Hematopoietic multipotent progenitor cell treated with erythropoietin and hydrocortisone succinate and interleukin-3 and kit ligand, for 4 days (in vitro differentiated cells): ENCODE measurements around the gene CFAP410.
"Not testable (repeated sequence)": the region's sequence is repeated elsewhere in the genome, so short reads cannot be mapped to it uniquely, and the experiment has no call there.

ENCODE experiments used
- DNase-seq: peaks from one replicate; pipeline ENCODE4 v3.0.0-alpha.2; 2015

Gene CFAP410

DNA sequence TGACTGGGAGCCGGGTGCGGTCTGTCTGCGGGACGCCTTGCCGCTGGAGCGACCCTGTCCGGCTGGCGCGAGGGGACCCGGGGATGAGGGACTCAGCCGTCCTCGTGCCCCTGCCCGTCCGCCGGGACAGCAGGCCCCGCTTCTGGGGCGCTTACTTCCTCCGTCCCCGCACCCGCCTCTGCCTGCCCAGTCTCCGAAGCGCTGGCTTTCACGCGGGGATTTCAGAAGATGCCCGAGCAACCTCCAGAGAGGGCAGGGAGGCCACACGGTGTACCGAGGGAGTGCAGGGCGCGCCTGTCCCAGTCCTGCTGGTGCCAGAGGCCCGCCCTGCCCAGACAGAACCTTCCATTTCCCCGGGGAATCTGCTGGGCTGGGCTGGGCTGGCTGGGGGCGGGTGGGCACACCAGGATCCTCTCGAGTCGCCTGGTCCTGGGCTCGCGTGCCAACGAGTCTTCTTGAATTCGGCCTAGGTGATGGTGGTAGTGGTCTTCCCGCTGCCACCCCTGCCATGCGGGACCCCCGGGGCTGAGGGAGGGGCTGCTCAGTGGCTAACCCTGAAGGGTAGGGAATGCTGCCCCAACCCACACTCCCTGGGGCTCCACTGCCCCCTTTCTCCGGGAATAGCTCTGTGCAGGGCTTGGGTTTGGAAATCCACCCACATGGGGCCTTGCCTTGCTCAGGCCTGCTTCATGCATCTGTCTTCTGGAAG is 11.7 kb upstream of the CFAP410 start:
- no peak for DNase-seq

DNA sequence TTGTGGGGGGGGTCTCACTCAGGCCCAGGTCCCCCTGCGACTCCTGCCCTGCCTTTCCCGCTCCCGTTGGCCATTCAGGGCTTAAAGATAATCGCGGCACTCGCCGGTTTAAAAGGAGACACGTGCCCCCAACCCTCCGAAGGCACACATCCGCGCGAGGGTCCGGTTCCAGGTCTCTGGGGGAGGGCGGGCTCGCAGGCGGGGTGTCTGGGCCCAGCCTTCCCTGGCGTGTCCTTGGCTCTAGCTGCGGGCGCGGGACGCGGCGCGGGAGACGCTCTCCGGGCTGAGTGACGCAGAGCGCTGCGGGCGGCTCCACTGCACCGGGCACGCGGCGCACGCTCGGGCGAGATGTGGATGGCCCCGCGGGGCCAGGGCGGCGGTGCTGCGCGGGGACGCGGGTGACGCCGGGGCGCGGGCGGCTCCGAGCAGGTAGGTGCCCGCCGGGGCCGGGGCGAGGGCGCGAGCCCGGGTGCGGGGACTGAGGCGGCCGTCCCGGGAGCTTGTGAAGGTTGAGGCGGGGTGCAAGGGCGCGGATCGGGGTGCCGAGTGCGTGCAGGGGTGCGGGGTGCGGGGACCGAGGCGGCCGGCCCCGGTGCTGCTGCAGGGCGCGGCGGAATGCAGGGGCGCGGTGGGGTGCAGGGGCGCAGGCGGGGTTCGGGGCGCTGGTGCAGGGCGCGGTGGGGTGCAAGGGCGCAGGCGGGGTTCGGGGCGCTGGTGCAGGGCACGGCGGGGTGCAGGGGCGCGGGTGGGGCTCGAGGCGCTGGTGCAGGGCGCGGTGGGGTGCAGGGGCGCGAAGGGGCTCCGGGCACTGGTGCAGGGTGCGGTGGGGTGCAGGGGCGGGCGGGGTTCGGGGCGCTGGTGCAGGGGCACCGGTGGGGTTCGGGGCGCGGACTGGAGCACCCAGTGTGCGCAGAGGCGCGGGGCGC is 10.9 kb upstream of the CFAP410 start:
- no peak for DNase-seq

DNA sequence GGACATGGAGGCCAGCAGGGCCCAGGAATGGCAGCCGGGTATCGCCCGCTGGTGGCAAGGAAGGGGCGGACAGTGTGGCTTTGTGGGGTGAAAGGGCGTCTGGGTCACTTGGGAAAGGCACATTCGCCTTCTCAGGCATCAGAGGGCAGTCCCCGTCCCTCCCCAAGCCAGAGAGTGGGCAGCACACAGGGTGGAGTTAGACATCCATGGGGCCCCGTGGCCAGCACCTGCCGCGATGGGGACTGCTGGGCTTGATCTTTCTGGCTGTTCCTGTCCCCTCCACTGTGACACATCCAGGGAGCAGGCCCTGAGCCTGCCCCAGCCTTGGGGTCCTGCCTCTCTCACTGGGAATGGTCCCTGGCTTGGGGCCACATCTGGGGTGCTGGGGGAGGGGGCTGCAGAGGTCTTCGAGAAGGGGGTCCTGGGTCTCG is 10.2 kb upstream of the CFAP410 start:
- no peak for DNase-seq

DNA sequence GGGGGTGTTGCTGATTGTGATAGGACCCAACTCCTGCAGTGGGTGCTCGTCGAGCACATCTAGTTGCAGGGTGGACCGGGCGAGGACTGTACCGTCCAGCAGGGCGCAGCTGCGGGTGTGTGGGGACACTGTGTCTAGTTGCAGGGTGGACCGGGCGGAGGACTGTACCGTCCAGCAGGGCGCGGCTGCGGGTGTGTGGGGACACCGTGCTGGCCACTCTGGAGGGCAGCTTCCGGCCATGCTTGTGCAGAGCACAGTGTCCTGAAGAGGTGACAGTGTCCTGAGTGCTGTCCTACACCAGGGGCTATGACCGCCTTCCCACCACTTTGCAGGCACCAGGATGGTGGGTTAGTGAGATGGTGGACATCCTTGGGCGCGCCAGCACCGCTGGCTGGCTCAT is 9.7 kb upstream of the CFAP410 start:
- DNase-seq, result no peak

DNA sequence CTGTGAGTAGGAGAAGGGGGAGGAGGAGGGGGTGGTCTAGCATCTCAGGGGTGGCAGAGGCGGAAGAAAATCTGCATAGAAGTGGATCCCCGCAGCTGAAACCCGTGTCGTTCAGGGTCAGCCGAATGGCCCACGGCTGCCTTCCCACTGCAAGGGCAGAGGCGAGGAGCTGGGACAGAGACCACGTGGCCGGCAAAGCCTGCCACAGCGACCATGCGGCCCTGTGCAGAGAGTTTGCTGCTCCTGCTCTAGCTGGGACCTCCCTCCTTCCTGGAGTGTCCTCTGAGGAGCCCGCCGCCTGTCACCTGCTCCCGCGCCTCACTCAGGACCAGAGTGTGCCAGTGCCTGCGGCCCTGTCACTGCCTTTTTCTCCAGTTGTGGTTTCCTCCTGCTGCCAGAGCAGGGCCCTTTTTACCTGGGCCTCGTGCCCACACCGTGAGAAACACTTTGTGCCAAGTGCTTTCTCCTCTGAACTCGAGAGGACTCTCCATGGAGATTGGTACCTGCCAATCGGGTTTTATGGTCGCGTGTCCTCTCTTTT is 8.8 kb upstream of the CFAP410 start:
- DNase-seq, result no peak

DNA sequence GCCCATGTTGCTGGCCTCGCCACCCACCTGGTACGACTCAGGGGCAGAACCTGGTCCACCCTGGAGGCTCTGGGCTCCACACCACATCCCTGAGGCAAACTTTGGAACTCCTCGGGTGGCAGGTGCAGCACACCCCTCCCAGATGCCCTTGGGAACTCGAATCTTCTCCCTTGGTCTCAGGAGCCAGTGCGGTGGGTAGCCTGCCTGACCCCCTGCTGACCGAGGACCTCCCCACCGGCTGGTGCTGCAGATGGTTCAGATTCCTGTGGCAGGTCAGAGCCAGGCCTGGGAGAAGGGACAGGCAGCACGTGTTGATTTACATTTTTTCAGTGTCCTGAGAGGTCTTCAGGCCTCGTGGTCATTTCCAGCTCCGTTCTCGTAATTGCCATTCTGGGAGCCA is 6.3 kb upstream of the CFAP410 start:
- DNase-seq, result no peak

DNA sequence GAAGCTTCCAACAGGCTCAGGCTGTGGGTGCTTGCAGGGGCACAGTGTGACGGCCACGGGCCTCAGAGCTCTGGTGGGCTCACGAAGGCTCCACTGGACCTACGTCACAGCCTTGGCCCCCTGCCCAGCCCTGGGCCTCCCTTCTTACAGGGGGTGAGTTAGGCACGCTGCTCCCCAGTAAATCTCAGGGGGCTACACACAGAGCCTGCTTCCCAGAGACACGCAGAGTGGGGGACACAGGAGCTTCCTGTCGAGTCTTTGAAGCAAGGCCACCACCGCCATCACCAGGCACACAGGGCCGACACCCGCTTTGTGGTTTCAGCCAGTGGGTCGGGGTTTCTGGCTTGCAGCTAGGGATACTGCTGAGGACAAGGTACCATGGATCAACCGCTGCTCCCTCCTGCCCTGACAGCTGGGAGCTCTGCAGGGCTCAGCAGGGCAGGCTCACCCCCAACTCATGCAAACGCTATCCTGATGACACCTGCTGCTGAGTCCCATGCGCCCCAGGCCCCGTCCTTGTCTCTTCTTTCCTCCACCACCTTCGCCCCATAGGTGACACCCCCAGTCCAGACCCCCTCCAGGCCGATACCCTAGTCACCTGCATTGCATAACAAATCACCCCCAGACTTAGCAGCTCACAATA is 5.5 kb upstream of the CFAP410 start:
- peak; percentile 53 for DNase-seq

DNA sequence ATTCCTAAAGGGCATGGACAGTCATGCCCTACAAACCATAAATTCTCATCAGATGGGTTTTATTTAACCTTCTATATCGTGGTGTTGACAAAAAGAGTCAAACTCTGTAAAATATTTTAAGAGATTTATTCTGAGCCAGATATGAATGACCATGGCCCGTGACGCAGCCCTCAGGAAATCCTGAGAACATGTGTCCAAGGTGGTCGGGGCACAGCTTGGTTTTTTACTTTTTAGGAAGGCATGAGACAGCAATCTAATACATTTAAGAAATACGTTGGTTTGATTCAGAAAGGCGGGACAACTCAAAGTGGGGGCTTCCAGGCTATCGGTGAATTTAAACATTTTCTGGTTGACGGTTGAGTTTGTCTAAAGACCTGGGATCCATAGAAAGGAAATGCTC is 3.8 kb upstream of the CFAP410 start:
- DNase-seq, result not testable (repeated sequence)

DNA sequence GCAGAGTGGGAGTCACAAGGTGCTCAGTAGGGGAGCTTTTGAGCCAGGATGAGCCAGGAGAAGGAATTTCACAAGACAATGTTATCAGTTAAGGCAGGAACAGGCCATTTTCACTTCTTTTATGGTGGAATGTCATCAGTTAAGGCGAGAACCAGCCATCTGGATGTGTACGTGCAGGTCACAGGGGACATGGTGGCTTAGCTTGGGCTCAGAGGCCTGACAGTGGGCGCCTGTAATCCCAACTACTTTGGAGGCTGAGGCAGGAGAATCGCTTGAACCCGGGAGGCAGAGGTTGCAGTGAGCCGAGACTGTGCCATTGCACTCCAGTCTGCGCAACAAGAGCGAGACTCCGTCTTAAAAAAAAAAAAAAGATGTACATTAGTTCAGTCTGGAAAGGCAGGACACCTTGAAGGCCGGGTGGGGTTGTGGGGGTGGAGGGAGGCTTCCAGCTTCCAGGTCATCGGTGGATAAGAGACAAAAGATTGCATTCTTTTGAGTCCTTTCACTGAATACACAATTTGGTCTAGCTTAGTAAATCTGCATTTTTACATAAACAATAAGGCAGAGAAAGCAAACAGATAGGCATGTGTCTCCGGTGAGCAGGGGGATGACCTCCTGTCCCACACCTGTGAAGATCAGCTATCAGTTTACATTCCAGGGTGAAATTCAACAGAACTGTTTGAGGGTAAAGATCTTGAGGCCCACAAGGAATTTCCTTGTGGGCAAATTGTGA is 2.7 kb upstream of the CFAP410 start:
- DNase-seq, result not testable (repeated sequence)

DNA sequence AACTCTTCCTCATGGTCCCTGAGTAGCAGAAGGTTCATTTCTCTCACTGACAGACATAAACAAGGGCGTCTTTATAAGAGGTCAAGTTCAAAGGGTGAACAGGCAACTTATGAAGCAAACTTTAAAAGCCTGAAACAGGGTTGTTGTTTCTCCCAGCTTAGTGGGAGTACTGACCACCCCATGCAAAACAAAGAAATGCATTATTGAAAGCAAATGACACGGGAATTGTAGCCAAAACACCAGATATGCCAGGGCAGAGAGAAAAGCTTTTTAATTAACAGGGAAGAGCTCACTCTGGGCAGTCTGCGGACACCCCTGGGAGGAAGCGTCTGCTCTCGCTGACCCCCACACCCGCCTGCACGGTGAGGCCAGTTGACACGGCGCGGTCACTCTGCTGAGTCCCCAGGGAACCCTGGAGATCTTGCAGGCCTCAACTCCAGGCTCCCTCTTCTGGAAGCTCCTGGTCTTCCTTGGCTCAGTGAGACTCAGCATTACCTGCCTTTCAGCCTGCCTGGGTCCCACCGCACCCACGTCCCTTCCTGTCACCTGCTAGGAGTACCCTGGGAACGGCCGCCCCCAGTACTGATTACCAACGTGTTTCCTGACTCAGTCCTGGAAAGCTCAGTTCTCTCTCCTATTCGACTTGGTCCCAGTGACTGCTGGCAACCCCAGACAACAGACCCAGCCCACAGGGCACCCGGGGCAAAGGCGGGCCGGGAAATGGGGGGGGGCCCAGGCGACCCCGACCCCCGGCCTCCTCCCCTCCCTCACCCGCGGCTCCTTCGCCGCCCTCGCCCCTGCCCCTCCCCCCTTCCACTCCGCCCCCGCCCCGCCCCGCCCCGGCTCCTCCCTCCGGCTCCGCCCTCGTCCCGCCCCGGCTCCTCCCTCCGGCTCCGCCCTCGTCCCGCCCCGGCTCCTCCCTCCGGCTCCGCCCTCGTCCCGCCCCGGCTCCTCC is 972 bp downstream of the CFAP410 start:
- peak; percentile 48 for DNase-seq

DNA sequence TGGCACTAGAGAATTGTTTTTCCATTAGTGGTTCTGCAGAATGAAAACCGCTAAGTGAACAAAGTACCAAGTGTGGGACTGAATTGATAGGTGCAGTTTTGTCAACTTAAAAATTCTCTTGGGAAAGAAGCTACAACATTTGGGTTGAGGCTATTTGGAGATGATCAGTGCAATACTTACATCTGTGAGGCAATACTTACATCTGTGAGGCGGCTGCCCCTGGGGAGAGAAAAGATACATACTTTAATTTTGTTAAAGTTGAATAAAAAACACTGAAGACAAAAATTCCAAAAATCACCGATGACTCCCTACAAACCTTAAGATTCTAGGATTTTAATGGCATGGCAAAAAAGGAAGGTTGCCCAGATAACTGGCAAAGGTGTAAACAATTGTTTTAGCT is 1.7 kb downstream of the CFAP410 start:
- no peak for DNase-seq

DNA sequence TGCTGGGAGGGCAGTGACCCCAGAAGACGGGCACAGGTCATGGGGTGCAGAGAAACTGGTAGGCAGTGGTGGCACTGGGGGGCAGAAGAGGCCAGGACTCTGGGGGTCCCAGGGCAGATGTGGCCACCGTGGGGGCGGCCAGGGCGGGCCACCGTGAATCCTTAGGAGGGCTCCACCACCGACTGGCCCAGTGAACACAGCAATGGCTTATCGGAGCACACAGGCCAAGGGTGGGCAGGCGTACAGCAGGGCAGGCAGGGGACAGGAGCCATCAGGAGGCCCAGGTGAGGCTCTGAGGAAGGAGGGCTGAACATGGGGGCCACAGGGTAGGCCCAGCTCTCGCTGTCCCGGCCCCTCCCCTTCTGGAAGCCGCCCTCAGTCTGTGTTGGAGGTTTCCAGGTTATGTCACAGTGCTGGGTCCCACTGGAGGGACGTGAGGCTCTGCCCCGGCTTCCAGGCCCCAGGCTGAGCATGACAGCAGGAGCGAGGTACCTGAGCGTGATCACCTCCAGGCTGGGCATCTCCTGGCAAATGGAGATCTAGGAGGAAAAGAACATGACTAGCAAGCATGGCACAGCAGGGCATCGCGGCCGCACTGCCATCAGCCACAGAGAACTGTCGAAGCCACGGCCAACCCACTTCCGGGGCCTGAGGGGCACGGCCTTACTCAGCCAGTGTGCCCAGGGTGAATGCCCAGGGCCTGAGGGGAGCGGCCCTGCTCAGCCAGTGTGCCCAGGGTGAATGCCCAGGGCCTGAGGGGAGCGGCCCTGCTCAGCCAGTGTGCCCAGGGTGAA is 3.7 kb downstream of the CFAP410 start:
- DNase-seq, result no peak

DNA sequence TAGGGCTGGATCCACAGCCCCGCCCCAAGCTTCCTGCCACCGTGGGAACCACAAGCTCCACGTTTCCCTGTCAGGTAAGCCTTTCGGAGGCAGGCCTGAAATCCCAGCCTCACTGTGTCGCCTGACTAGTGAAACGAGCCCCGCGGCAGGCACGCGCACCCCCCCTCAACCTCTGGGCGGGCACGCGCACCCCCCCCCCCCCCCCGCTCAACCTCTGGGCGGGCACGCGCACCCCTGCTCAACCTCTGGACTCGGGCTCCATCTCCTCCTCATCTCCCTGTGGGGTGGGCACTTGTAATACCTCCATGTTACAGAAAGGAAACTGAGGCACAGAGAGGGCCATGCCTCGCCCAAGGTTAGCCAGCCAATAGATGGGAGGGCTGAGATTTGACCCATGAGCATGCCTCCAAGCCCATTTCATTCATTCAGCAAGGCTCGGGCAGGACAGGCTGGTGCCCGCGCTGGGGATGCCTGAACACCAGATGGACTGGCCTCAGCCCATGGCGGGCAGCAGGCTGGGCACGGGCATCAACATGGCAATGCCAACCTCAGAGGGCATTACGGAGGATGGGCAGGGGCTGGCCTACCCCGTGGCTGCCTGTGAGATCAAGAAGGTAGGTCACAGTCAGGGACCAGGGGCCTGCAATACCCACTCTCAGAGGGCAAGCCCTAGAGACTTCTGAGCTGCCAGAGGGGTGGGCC is 4.7 kb downstream of the CFAP410 start:
- DNase-seq, result no peak

DNA sequence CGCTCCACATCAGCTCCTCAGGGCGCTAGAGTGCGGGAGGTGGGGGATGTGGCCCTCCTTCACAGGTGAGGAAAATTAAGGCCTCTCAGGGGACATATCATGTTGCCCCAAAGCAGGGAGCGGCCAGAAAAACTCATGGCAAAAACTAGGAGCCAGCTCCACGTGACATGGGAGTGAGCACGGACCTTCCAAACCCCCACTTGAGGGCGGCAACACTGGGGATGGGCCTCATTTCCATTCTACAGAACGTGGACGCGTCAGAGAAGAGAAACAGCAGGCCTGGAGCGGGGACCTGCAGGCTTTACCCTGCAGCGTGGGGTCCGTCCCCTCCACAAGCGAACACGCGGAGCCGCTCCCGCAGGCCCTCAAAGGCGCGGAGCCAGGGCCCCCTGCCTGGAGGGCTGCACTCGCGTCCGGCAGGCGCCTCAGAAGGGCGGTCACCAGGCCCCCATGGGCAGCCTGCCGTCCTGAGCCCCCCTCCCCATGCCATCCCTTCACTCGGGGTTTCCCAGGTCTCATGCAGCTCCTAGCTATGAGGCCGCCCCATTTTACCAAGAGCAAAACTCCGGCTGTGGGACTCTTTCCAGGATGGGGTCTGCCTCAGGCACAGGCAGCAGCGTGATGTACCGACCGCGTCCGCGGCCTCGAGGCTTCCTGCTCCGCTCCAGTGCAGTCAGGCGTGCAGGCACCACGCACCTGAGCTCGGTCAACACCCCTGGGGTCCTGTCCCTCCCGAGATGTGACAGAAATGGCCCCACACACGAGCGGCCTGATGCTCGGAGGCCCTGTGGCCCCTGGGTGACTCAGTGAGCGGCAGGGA is 5.5 kb downstream of the CFAP410 start:
- DNase-seq, result no peak

DNA sequence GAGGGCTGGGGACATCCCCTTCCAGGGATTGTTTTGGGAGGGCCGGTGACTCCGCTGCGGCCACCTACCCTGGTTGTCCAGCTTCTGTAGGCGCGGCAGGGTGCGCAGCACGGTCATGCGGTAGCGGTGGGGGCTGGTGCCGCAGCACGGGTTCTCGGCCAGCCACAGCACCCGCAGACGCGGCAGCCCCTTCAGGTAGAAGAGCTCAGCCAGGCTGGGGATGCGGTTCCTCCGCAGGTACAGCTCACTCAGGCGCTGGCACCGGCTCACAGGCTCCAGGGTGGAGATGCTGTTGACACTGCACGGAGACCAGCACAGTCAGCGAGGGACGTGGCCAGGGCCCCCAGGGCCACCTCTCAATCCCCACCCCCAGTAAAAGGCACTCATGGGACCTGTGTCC is 6.2 kb downstream of the CFAP410 start:
- no peak for DNase-seq

DNA sequence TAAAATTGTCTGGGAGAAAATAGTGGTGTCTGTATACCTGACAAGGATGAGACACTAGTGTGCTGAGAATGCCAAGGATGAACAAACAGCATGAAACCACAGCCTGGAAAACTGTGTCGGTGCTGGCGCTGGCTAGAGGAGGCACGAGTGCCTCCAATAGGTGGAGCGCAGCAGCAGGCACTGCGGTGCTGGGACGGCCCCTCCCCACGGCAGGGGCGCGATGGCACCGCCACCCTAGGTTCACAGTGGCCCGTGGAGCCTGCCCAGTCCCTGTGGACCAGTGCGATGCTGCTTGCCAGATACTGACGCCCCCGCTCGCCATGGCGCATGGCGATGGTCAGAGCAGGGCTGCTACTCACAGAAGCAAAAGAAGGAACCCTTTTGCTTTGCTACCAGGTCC is 6.8 kb downstream of the CFAP410 start:
- no peak for DNase-seq

DNA sequence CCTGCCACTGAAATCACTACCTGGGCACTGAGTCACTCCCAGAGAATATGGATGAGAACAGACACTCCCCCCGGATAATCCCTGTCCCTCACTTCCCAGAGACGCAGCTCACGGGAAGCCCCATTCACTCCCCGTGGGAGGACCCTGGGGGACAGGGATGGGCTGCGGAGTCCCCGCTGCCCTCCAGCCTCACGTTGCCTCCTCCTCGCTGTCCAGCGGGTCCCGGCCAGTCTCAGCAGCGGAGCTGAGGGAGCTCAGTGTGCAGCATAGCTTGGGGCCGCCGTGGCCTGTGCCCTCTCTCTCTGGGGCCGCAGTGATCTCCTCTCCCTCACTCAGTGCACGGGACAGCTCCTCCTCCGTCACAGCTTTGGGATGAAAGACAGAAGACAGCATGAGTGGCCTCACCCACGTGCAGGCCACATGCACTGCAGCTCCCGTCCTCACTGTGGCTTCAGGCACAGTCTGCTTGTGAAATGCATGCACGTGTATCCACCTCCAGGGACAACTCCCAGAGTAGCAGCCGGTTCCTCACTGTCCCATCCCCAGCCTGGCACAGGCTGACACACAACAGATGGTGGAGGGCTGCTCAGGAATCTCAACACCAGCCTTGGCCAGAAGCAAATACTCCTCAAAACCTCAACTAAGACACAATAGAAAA is 7.4 kb downstream of the CFAP410 start:
- no peak for DNase-seq

DNA sequence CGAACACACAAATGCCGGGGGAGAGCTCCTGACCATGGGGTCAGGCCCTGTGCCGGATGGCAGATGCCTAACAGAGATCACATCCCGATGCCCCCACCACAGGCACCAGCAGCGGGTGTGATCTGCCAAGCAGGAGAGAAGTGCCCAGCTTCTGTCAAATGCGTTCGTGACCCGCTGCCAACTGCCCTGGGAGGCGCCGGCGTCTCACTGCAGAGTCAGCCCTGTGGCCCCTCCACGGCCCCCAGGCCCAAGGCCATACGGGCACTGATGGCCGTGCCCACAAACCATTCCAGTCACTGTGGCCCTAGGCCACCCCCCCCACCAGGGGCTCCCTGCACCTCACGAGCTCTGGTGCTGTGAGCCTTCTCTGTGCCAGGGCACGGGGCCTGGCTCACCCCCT is 8.0 kb downstream of the CFAP410 start:
- no peak for DNase-seq

DNA sequence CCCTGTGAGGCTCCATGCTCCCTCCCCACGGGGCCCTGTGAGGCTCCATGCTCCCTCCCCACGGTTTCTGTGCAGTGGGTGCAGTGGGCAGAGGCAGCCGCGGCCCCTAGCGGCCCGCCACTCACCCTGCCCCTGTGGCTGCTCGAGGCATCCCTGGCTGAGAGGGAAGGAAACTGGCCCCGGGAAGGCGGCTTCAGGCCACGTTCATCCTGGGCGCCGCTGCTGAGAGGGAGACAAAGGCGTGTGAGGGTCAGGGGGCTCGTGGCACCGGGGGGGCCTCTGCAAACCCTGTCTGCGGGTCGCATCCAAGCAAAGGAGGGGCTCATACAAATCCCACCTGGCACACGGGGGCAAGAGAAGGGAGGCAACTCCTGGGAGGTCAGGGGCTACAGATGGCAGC is 8.5 kb downstream of the CFAP410 start:
- DNase-seq, result no peak
